Hematopoietic multipotent progenitor cell (in vitro differentiated cells): Measurements from ENCODE around the gene OR2A7. TPM values are rescaled to one million over a fixed set of nuclear protein-coding genes. Genes with fewer than 3 reads are reported as not detected.
"Not testable (repeated sequence)": the region's sequence is repeated elsewhere in the genome, so short reads cannot be mapped to it uniquely, and the experiment has no call there.

Experiments
- DNase-seq, 3 donors: peaks; one replicate each; pipeline ENCODE4 v3.0.0-alpha.2; 2011 to 2015; ENCODE audit warnings: low read depth in 2 of 3, low spot score in 2 of 3
- total RNA-seq: library from RNA; depleted of rRNA; stranded (reverse); fragments of >200 nt; gene quantifications from one replicate; pipeline ENCODE4 v1.2.3, GENCODE V29; 2012

Gene OR2A7, protein sequence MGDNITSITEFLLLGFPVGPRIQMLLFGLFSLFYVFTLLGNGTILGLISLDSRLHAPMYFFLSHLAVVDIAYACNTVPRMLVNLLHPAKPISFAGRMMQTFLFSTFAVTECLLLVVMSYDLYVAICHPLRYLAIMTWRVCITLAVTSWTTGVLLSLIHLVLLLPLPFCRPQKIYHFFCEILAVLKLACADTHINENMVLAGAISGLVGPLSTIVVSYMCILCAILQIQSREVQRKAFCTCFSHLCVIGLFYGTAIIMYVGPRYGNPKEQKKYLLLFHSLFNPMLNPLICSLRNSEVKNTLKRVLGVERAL
- total RNA-seq, result 2.7 TPM

DNA sequence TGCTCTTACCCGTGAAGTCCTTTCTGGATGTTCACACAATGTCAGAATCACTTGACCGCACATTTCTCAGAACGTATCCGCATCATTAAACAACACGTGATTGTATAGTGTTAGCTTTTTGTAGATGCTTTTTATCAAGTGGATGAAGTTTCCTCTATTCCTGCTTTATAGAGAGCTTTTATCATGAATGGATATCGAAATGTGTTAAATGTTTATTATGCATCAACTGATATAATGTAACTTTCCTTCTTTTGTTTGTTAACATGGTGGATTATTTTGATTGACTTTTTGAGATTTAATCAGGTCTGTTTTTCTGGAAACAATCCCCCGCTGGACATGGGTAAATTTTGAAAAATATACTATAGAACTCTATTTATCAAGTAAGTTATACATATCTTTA is at the start of gene OR2A7:
Gene OR2A7 (minus strand): TSS at position 101 of the 400 bp plus-strand sequence. CDS start 5,164 bp downstream, outside the sequence.
- DNase-seq, result not testable (repeated sequence)

DNA sequence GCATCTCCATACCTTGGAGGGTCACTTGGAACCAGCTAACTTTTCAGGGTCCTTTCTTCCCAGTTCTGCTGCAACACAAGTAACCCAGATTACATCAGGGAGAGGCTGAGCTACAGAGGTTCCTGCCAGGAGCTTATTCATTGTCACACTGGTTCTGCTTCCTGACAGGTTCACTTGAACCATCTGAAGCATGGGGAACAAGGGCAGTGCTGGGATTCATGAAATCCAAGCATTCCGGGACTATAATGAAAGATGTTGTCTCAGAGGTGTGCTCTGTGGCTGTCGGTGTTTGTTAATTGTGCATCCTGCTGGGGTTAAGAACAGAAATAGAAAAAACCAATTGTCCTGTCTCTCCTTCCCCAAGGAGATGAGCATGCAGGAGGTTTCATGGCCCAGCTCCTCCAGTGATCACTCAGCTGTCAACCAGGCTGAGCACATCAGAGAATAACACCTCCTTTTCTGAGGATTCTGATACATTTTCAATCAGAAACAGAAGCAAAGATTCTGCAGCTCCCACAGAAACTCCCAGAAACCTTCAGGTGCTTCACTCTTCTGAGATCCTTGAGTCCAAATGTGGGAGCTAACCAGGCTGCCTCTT is 47.4 kb upstream of the OR2A7 start, which contains the start of gene OR2A1:
Gene OR2A1 (plus strand): TSS at position 548 of the 598 bp plus-strand sequence. CDS start 5,706 bp downstream, outside the sequence.
- not testable (repeated sequence) for DNase-seq

DNA sequence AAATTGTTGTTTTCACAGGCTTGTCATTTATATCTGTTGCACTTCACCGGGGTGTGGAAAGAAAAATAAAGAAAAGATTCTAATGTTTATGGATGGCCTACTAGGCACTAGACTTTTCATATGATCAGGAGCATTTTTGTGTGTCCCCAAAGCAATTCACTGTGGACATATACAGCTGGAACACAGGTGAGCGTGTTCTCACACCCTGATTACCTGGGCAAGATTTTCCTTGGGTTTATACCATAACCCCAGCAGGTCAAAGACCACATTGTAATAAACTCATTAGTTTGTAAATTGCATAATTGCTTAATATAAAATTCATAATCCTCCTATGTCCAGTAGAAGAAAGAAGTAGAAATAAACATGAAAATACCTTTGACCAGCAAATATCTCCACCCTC is 46.6 kb upstream of the OR2A7 start:
- not testable (repeated sequence) for DNase-seq

DNA sequence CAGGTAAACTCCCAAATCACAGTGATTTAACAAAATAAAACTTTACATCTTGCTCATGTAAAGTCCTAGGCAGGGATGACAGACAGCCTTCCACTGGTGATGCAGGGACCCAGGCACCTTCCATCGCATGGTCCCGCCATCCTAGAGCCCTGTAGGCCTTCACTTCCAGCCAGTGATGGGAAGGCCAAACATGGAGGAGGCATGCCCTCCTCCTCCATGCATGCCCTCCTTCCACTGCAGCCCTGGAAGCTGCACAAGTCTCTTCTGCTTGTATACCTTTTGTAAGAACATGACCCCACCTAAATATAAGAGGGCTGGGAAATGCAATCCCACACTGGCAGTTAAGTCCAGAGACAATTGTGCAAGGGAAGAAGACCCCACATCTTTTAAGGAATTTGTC is 45.1 kb upstream of the OR2A7 start:
- not testable (repeated sequence) for DNase-seq

DNA sequence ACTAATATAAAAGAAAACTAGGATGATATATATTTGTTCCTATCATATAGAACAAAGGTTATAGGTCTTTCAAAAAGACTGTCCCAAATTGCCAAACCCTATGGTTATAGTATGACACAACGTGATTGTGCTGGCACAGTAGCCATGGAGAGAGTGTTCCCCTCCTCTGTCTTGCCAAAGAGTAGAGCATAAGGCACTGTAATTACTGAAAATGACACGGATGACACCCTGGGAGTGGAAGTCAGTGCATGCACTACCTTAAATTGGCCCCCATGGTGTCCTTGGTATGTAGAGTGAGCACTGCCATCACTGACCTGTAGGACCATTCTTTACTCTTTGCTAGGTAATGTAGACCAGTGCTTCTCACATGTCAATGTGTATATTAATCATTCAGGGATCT is 40.6 kb upstream of the OR2A7 start:
- not testable (repeated sequence) for DNase-seq

DNA sequence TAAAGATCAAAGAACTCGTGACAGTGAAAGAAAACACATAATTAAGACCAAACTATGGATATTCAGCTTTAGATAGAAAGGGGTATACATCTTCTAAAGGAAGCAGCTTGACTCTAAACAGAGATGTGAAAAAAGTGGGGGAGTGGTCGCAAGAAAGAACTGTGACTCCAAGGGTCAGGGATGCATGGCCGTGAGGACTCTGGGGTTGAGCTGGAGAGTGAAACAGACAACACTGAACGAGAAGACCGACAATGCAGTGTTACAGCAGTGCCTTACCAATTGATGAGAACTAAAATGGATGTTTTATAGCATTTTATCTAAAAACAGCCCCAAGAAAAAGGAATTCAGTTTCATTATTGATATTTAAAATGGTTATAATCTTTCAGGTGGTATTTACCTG is 39.0 kb upstream of the OR2A7 start:
- DNase-seq, result not testable (repeated sequence)

DNA sequence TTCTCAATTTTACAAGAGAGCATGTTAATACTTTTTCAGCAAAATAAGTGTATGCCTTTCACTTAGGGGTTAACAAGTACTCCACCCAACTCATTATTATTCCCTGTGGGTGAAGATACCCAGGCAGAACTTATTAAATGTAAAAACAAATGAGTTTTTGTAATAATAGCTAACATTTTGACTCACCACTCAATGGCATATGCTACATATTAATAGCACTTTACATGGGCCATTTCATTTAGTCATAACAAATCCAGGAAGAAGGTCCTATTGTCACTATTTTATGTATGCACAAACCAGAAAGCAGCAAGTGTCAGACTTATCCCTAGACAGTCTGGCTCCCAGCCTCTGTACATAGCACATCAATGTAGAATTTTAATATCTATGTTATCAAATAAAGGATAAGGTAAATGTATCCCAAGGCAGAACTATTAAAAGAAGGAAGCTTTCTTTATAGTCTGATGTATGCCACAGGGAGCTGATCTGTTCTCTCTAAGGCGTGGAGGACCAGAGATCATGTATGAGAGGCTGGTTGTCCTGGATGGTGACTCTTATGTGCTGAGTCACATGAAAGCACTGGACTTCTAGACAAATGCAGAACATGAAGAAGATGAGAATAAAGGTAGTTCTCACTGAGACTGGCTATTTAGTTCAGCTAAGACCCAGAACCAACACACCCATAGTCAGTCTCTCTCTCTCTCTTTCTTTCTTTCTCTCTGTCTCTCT is 38.1 kb upstream of the OR2A7 start:
- DNase-seq, result not testable (repeated sequence)

DNA sequence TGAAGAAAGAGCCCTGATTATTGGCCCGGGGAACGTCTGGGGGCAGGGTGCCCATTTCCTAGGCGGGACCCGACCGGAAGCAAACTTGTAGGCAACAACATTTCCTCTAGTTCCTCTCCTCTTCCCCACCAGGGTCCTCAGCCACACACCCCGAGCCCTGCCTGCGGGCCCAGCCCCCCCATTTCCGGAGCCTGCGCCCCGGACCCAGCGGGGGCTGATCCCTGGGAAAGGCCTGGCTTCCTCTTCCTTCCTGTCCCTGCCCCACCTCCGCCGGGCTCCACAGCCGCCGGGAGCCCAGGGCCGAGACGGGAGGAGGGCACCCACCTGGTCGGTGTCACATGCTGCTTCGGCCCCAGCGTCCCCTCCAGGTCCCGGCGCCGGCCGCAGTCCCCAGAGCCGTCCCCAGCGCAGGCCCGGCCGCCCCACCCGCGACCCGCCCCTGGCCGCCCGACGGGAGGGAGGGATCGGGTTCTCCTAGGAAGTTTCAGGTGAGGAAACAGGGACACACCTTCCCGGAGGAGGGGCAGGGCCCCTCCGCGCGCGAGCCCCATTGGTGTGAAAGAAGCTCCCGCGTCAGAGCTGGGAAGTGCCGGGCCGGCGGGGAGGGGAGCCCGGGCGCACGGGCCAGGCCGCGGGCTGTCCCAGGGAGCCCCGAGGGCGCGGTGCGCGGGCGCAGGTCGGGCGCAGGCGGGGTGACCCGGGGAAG is 29.4 kb upstream of the OR2A7 start:
- DNase-seq, result not testable (repeated sequence)

DNA sequence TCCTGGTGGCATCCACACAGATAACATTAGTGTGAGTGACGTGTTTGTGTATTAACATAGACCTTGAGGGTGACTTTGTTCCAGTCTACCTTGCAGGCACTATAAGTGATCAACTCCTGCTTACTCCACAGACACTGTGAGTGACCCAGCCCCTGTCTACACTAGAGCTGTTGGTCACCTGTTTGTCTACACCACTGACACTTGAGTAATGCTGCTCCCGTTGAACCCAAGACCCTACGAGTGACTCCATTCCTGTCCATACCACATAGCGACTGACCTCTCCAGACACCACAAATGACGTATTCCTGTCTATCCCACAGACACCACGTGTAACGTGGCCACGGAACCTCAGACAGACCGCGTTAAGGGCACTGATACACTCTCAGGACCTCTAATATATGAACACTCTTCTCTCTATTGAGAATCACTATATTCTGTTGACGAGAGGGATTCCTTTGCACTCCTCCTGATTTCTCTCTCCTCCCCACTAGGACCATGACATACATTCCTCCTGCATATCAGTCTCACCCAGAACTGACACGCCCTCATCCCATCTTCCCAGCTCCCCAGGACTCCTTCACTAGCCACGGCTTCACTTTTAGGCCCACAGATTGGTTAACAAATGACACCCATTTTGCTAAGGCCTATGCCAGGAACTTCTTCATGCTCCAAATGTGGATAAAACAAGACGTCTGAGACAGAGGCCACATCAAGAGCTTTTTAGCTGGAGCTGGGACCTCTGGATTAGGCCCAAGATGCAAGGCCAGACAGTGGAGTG is 28.0 kb upstream of the OR2A7 start:
- DNase-seq, result not testable (repeated sequence)

DNA sequence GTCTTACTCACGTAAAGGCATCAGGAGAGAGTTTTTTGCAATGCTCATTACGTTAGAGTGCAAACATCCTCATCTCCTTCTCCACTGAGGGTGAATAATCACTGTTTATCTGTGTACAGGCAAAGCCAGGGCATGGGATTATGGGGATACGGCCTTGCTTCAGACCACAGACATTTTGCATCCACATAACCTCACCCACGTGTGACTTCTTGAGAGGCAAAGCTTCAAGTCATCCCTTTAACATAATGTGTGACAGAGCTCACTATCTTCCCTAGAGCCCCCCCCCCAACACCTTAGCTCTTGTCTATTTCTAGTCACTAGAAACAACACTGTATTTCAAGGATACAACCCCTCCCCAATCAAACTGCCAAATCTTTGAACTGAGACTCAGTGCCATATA is 27.0 kb upstream of the OR2A7 start:
- DNase-seq, result peak in 1 of 3 donors; percentile 2

DNA sequence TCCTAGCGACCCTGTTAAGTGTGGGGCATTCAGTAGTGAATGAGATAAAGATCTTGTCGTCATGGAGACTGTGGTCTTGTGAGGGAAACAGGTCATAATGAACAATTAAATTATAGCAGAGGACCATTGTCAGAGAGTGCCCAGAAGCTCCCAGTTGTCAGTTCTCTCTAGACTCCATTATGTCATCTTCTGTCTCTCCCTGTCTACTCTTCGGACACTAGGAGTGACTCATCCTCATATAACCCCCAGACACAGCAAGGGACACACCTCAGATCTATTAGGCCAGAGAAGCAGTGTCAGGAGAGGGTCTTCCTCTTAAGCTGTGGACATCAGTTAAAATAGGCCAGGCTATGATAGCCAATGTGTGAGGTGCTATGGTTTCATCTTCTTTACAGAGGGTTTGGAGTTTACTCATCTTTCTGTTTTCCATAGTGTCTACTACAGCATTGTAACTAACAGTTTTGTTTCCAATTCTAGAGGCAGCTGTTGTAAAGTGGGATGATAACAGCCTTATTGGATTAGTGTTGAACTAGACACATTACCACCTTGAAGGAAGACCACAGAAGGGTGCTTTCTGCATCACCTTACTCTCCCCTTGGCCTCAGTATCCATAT is 22.7 kb upstream of the OR2A7 start:
- DNase-seq, result not testable (repeated sequence)

DNA sequence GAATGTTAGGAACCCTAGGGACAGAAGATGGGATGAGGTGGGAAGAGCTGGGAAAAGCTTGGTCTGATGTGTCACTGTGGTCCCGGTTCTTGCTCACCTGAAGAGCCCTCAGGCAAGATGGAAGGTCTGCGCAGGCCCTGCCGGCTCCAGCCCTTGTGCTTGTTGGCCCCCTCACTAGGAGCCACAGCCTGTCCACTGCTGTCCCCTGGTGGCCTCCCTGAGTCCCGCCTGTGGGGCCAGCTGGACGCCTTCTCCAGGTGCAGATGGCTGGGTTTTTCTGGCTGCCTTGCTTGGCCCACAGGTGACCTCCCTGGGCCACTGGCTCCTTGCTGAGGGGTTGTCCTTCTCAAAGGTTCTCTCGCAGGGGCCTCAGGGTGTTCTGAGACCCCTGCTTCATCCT is 19.1 kb upstream of the OR2A7 start:
- DNase-seq, result not testable (repeated sequence)

DNA sequence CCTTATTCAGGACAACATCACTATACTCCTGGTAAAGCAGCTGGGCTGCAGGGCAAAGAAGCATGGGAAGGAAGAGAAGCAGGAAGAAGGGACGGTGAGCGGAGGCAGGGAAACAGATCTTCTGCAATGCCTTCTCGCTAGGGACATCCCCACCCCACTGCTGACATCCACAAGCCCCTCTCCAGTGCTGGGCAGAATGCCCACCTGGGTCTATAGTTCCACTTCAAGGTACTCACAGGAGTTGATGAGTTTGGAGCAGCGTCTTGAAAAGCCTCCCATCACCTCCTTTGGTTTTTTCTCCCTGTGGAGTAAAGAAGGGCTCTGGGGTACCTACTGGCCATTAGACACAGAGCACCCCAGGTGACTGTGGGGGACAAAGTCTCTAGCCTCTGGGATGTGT is 17.9 kb upstream of the OR2A7 start:
- not testable (repeated sequence) for DNase-seq

DNA sequence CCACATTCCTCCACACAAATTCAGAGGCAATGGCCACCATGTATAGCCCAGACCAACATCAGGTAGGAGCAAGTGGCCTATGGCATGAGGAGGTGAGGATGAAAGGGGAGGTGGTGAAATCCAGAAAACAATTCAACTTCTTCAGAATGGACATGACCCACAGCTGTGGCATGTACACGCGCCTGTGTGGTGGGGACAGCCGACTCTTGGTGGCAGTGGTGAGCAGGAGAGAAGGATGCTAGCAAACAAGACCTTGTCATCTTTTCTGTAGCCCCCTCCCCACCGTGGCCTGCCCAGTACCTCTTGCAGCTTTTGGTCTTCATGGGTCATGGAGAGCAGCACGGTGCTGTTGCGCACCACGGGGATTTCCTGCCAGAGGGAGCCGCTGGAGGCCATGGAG is 17.4 kb upstream of the OR2A7 start:
- DNase-seq, result not testable (repeated sequence)

DNA sequence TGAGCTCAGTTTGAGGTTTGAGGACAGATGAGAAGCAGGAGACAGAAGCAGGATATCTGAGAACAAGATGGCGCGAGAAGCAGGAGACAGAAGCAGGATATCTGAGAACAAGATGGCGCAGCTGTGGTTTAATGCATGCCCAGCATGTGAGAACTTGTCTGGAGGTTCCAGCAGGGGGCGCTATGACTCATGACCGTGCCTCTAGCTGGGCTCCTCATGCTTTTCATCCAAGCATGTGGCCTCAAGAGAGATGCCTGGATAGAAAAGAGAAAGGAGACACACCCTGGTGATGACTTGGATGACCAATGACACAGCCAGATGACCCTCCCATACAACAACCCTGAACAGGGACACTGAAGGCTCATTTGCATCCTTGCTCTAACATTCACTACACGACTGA is 15.4 kb upstream of the OR2A7 start:
- DNase-seq, result not testable (repeated sequence)

DNA sequence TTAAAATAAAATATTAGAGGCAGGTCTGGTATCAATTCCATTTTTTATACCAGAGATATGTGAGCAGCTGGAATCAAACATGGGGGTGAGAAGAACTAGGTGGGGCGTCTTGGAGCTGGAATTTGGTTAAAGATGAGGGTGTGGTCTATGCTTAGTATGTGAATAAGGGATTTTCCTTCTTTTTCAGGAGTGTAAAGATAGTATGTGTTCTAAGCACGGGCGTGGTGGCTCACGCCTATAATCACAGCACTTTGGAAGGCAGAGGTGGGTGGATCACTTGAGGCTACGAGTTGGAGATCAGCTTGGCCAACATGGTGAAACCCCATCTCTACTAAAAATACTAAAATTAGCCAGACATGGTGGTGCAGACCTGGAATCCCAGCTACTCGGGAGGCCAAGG is 10.7 kb upstream of the OR2A7 start:
- DNase-seq, result not testable (repeated sequence)

DNA sequence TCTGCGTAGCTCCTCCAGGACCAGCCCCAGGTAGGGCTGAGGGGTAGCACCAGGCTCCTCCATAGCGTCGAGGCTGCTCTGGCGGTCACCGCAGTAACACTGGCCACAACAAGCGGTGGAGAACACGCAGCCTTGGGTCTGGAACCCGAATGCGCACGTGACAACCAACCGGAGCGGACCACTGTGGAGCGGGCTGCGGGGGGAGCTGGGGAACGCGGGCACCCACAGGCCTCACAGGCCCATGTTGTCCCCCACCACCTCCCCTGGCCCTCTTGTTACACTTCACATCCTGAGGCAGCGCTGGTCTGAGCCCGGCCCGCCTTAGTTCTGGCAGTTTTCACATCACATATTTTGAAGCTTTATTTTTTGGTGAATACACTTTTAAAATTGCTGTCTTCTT is 4.6 kb upstream of the OR2A7 start, which contains the start of gene CTAGE8:
Gene CTAGE8 (minus strand): TSS at position 101 of the 400 bp plus-strand sequence. CDS start 38 bp downstream, at position 63.
- DNase-seq, result not testable (repeated sequence)

DNA sequence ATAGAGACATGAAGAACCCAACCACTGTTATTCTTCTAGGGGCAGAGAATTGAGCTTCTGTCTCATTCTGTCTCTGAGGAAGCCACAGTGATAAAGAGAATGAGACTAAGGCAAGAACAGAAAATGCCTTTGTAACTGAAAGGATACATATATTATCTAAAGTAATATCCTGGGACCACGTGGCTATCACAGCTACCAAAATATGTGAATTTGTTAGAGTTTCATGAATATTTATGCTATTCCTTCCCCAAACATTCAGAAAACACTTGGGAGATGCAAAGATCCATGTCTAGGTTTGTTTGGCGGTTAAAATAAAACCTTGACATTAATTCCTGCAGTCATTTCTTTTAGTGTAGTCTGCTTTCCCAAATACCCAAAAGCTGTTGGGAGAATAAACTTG is 2.5 kb downstream of the OR2A7 start:
- not testable (repeated sequence) for DNase-seq

DNA sequence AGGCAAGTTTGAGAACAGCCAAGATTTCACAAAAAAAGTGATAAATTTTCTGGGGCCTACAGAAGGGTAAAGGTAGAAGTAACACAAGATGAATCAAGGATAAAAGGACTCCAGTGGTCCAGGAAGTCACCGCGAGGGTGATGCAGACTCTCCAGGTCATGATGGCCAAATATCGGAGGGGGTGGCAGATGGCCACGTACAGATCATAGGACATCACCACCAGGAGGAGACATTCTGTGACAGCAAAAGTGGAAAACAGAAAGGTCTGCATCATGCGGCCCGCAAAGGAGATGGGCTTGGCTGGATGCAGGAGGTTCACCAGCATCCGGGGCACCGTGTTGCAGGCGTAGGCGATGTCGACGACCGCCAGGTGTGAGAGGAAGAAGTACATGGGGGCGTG is 5.5 kb downstream of the OR2A7 start:
- not testable (repeated sequence) for DNase-seq
